Esophagus muscularis mucosa (tissue), 4 donors: ENCODE results near the gene TBC1D10A. TPM values are rescaled to one million over a fixed set of nuclear protein-coding genes. Genes with fewer than 3 reads are reported as not detected.
A peak's percentile ranks its signal among the peaks of the same experiment; 100 is the strongest.

ENCODE experiments used
- DNase-seq: peaks from one replicate; pipeline ENCODE4 v3.0.0-alpha.2; 2017; ENCODE audit errors: extremely low spot score
- H3K27ac ChIP-seq, 4 donors: fragments of 200-600 bp; sonication (generic); replicated peaks in 1 of 4; 1 replicate in 3 of 4; 2 replicates in 1 of 4; pipeline ENCODE4 v1.5.1; 2016 to 2019; ENCODE audit warnings: mild to moderate bottlenecking in 1 of 4
- H3K27me3 ChIP-seq, 4 donors: fragments of 200-600 bp; sonication (generic); one replicate each; pipeline versions ENCODE4 v1.5.1 to v1.6.0; 2016 to 2019
- H3K36me3 ChIP-seq, 4 donors: fragments of 200-600 bp; sonication (generic); one replicate each; pipeline ENCODE4 v1.5.1; 2016 to 2019
- H3K4me1 ChIP-seq, 4 donors: fragments of 200-600 bp; sonication (generic); one replicate each; pipeline ENCODE4 v1.5.1; 2016 to 2019
- H3K4me3 ChIP-seq, 4 donors: fragments of 200-600 bp; sonication (generic); 1 replicate in 2 of 4; 2 replicates in 2 of 4; pipeline ENCODE4 v1.5.1; 2016 to 2019; ENCODE audit warnings: mild to moderate bottlenecking in 4 of 4, moderate library complexity in 1 of 4
- H3K9me3 ChIP-seq, 4 donors: fragments of 200-600 bp; sonication (generic); 1 replicate in 3 of 4; 2 replicates in 1 of 4; pipeline ENCODE4 v1.5.1; 2016 to 2019
- EP300 ChIP-seq: sonication (generic); formaldehyde crosslinking; IDR thresholded peaks from one replicate; pipeline ENCODE4 v1.6.1; 2017; ENCODE audit warnings: antibody characterized with exemption
- POLR2A ChIP-seq: fragments of 450-650 bp; IDR thresholded peaks from one replicate; pipeline ENCODE4 v1.6.1; 2017; ENCODE audit warnings: antibody characterized with exemption, moderate library complexity, mild to moderate bottlenecking, low read depth
- POLR2AphosphoS5 ChIP-seq, 2 donors: sonication (generic); formaldehyde crosslinking; IDR thresholded peaks; one replicate each; pipeline ENCODE4 v1.6.1; 2017; ENCODE audit warnings: antibody characterized with exemption in 2 of 2
- WGBS: methylation state at CpG from one replicate; pipeline ENCODE4 v1.1.5; 2018; 5-methylcytosine and 5-hydroxymethylcytosine counted together
- intact Hi-C: fragments of 100-400 bp; cut with DNase I; formaldehyde crosslinking; loops from one replicate; pipeline ENCODE4 v1.15.1; 2023
- total RNA-seq, 4 donors: library from RNA; depleted of rRNA; stranded (reverse); fragments of >200 nt; gene quantifications; one replicate each; pipeline versions ENCODE4 v1.1.0 to v1.2.1, GENCODE V29; 2016
- TF ChIP-seq, protein P1 (sequence below), 3 experiments: fragments of 200-600 bp in 2 of 3; fragments of 450-650 bp in 1 of 3; sonication (generic) in 2 of 3; IDR thresholded peaks; one replicate each; pipeline ENCODE4 v1.5.1; 2017 to 2019; ENCODE audit warnings: antibody characterized with exemption in 3 of 3, mild to moderate bottlenecking in 2 of 3, moderate library complexity in 1 of 3

The TBC1D10A gene
- total RNA-seq, 4 donors from 2014 or later: 29.5 to 40.3 (median 38.0) TPM

GRCh38 chr22:30307041-30307574 lies 19.6 kb downstream of the TBC1D10A start:
- peaks cover 0 to 17% (median 7%) of the 10 kb centered on the region in 4 donors for H3K36me3 ChIP-seq
- intact Hi-C loops: no loop called here
- WGBS: 65% methylated on average over 4 of the region's 4 CpGs
- peaks cover 99 to 100% (median 100%) of the 10 kb centered on the region in 4 donors for H3K4me1 ChIP-seq
- TF ChIP-seq POLR2A (no peak), EP300 (no peak), POLR2AphosphoS5 (IDR thresholded peaks at IDR 0.05) (no peak)
- TF ChIP-seq, protein P1, sequence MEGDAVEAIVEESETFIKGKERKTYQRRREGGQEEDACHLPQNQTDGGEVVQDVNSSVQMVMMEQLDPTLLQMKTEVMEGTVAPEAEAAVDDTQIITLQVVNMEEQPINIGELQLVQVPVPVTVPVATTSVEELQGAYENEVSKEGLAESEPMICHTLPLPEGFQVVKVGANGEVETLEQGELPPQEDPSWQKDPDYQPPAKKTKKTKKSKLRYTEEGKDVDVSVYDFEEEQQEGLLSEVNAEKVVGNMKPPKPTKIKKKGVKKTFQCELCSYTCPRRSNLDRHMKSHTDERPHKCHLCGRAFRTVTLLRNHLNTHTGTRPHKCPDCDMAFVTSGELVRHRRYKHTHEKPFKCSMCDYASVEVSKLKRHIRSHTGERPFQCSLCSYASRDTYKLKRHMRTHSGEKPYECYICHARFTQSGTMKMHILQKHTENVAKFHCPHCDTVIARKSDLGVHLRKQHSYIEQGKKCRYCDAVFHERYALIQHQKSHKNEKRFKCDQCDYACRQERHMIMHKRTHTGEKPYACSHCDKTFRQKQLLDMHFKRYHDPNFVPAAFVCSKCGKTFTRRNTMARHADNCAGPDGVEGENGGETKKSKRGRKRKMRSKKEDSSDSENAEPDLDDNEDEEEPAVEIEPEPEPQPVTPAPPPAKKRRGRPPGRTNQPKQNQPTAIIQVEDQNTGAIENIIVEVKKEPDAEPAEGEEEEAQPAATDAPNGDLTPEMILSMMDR (IDR thresholded peaks at IDR 0.05): no peak
- no peak overlapping the region for H3K4me3 ChIP-seq
- no peak for DNase-seq
- no peaks in the 10 kb centered on the region for H3K9me3 ChIP-seq
- H3K27me3 ChIP-seq: no peaks in the 10 kb centered on the region
- peak overlapping the region; percentile 76 to 88 (median 84) for H3K27ac ChIP-seq

DNA sequence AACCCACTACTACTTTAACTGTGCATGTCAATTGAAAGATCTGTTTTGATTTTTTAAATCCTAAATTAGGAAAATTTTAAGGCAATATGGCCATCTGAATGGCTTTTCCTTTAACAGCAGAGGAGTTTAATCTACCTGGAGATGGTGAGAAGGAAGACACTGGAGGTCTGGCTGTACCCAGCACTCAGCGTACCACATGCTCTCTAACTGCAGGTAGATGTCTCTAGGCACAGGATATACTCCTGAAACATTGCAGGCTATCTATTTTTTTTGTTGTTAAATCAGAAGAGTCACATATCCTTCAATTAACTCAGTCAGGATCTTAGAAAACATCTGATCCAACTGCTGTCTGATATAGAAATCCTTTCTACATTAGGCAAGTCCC lies 20.1 kb downstream of the TBC1D10A start:
- no peak for DNase-seq
- intact Hi-C loops: no loop called here
- 82% methylated on average over 1 of the region's 1 CpG for WGBS
- H3K4me1 ChIP-seq: peaks cover 99 to 100% (median 100%) of the 10 kb centered on the region in 4 donors
- H3K36me3 ChIP-seq: peaks cover 0 to 22% (median 10%) of the 10 kb centered on the region in 4 donors
- no peak for TF ChIP-seq POLR2AphosphoS5 (IDR thresholded peaks at IDR 0.05)
- no peak for TF ChIP-seq POLR2A
- TF ChIP-seq, protein P1 (IDR thresholded peaks at IDR 0.05): no peak
- H3K9me3 ChIP-seq: no peaks in the 10 kb centered on the region
- H3K4me3 ChIP-seq: no peak overlapping the region
- H3K27ac ChIP-seq: peak overlapping the region; percentile 76 to 88 (median 84)
- H3K27me3 ChIP-seq: no peaks in the 10 kb centered on the region

DNA sequence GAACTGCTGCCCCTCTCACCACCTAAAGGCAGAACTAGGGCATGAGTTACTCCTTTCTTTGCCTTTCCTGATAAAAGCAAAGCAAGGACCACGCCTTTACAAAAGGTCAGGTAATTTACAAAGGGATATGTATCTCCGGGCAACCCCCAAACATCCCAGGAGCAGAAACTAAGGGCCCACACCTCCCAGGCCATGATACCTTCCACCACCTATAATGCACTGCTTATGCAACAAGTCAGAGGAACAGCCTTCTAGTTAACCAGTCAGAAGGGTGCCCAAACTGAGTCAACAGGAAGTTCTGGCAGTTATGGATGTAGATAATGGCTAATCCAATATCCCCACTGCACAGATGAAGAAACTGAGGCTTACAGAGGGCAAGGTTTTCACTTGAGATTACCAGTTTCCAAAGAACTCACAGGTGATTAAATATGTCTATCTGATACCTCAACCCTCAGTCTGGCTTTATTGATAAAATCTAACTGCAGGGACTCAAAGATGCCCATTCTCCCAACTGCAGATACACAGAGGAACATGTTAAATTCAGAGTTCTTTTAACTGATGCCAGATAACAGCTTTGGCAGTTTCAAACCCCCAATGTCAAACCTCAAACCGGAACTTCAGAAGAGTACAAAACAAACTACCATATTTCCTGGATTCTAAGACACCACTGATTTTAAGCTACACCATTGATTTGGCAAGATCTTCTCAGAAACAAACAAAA lies 20.7 kb downstream of the TBC1D10A start:
- 44% methylated on average over 3 of the region's 3 CpGs for WGBS
- DNase-seq: no peak
- H3K9me3 ChIP-seq: no peaks in the 10 kb centered on the region
- TF ChIP-seq, protein P1 (IDR thresholded peaks at IDR 0.05): no peak
- no peak for TF ChIP-seq POLR2AphosphoS5 (IDR thresholded peaks at IDR 0.05)
- TF ChIP-seq EP300: no peak
- TF ChIP-seq POLR2A: no peak
- peak overlapping the region in 1 of 4 donors; percentile 21 for H3K4me3 ChIP-seq
- intact Hi-C loops: no loop called here
- H3K4me1 ChIP-seq: peaks cover 99 to 100% (median 100%) of the 10 kb centered on the region in 4 donors
- H3K27me3 ChIP-seq: no peaks in the 10 kb centered on the region
- peak overlapping the region; percentile 76 to 88 (median 84) for H3K27ac ChIP-seq
- H3K36me3 ChIP-seq: peaks cover 0 to 28% (median 13%) of the 10 kb centered on the region in 4 donors

- intact Hi-C loops: no loop called here
- 33% methylated on average over 4 of the region's 4 CpGs for WGBS
- peaks cover 99 to 100% (median 100%) of the 10 kb centered on the region in 4 donors for H3K4me1 ChIP-seq
Measured at GRCh38 chr22:30305519-30305905, 21.2 kb downstream of the TBC1D10A start.

DNA sequence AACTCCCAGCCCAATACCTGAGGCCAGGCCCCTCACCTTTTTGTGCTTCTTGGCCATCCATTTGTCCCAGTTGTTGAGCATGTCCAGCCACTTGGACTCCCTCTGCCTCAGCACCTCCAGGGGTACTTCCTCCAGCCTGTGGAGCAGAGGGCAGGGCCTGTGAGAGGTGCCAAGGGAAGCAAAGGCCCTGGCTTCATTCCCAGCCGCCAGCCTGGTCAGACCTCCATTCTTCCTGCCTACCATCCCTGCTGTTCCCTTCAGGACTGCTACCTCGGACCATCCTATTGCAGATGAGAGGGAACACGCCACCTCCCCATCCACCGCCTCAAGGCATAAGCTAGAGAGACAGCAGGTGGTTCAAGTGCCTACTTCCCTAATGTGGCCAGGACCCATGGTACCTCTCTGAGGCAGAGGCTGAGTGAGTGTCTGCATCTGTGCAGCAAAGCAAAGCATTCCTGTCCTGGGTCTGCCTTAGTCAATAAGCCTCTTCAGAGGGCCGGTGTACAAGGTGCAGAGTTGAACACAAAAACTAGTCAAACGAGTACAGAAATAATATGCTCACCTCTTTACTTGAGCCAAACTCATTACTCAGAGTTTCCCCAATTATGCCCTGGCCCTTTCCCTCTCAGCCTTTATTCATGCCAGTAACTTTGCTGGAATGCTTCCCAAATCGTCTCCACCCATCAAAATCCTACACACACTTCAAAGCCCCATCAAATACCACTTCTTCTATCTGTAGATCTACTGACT lies 22.1 kb downstream of the TBC1D10A start:
- no peaks in the 10 kb centered on the region for H3K27me3 ChIP-seq
- TF ChIP-seq POLR2AphosphoS5 (IDR thresholded peaks at IDR 0.05) (peak in 1 of 2 donors; percentile 6), POLR2A (no peak)
- peak overlapping the region in 1 of 4 donors; percentile 21 for H3K4me3 ChIP-seq
- no peaks in the 10 kb centered on the region for H3K9me3 ChIP-seq
- H3K4me1 ChIP-seq: peaks cover 94 to 99% (median 96%) of the 10 kb centered on the region in 4 donors
- 61% methylated on average over 7 of the region's 7 CpGs for WGBS
- intact Hi-C loops: no loop called here
- H3K27ac ChIP-seq: peak overlapping the region; percentile 76 to 88 (median 84)
- DNase-seq: no peak
- H3K36me3 ChIP-seq: peaks cover 0 to 42% (median 27%) of the 10 kb centered on the region in 4 donors

More at GRCh38 chr22:30305519-30305905, 21.2 kb downstream of the TBC1D10A start:
- DNase-seq: no peak
- H3K27ac ChIP-seq: peak overlapping the region; percentile 76 to 88 (median 84)
- H3K4me3 ChIP-seq: peak overlapping the region in 1 of 4 donors; percentile 21
- TF ChIP-seq EP300 (no peak), POLR2AphosphoS5 (IDR thresholded peaks at IDR 0.05) (peak; percentile 65 to 78)
- H3K9me3 ChIP-seq: no peaks in the 10 kb centered on the region
- peaks cover 0 to 33% (median 18%) of the 10 kb centered on the region in 4 donors for H3K36me3 ChIP-seq
- H3K27me3 ChIP-seq: no peaks in the 10 kb centered on the region
